Islet precursor cell (in vitro differentiated cells): ENCODE measurements around the gene NFE2L1.
A peak's percentile ranks its signal among the peaks of the same experiment; 100 is the strongest.
"Not testable (repeated sequence)": the region's sequence is repeated elsewhere in the genome, so short reads cannot be mapped to it uniquely, and the experiment has no call there.

Source experiments
- DNase-seq: peaks from one replicate; pipeline ENCODE4 v3.0.0-alpha.2; 2018

Gene NFE2L1

DNA sequence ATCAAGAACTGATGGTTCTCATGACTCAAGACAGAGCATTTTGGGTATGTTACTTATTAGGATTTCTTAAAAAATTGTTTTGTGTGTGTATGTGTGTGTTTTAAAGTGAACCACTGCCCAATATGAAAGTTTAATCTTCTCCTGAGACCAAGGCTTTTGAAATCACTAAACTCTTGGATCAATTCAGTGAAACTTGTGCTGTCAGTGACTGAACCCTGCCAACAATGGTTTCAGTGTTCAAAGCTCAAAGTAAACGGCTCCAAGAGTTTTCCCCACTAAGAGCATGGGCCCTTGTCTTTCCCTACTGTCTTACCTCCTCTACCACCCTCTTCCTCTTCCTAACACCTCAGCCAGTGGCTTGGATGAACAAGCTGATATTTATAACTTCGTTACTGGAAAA lies 22.0 kb downstream of the NFE2L1 start:
- DNase-seq = no peak

DNA sequence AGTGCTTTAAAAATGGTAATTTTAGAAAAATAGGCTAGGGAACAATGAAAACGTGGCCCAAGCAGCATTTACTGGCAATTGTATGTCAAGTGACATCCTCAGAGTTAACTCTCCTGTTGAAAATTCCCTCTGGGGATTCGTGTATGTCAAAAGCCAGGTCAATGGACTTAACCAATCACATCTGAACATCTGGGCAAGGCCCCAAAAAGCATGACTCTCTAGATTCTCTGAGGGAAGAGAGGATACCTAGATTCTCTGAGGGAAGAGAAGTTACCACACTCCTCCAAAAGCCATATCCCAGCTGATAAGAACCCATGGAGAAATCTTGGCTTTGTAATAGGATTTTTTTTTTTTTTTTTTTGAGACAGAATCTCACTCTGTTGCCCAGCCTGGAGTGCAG lies 23.5 kb downstream of the NFE2L1 start:
- DNase-seq = no peak

DNA sequence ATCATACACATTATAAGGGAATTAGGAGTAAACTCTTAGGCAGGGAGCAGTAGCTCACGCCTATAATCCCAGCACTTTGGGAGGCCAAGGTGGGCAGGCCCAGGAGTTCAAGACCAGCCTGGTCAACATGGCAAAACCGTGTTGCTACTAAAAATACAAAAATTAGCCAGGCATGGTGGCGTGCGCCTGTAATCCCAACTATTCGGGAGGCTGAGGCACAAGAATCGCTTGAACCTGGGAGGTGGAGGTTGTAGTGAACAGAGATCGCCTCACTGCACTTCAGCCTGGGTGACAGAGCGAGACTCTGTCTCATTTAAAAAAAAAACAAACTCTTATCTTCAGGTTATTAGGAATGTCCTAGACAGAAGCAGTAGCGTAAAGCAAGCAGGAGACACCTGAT lies 24.7 kb downstream of the NFE2L1 start:
- not testable (repeated sequence) for DNase-seq

DNA sequence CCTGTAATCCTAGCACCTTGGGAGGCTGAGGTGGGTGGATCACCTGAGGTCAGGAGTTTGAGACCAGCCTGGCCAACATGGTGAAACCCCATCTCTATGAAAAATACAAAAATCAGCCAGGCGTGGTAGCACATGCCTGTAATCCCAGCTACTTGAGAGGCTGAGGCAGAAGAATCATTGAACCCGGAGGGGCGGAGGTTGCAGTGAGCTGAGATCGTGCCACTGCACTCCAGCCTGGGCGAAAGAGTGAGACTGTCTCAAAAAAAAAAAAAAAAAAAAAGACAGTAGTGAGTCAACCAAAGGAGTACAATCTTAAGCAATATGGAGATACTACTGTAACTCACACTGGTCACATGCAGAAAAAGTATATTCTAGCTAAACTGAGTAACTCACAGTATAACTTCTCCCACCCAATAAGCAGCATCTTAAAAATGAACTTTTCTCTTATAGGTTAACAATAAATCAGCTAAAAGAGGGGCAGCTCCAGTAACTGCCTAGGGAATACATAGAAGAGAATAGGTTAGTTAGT lies 25.5 kb downstream of the NFE2L1 start:
- DNase-seq = not testable (repeated sequence)

DNA sequence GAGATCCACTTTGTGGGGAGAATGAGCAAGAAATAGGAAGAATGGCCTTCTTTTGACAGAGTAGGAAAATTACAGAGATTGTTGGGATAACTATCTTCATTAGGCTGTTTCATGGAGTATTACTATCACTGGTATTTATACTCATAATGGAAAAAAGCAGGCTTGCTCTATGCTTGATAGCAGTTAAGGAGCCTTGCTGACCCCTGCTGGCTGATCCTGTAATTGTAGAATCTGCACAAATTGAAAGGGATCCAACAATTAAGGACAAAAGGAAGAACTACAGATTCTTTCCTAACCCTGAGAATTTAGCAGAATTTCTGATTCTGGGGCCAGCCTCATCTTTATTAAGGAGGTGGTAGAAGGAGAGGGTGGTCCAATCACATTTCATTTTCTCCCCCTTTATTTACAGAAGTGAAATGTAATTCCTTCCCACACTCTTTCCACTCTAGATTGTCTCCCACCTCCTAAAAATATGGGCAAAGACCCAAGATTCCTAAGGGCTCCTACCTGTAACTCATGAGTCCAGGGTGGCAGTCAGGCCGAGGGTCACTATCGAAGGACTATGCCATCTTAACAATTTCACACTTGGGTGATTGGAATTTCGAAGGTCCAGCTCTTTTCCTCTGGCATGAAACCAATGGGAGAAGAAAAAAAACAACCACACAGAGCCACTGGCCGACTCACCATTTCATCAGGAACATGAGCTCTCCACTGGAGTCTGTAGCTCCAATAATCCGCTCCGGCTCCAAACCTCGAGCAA lies 26.3 kb downstream of the NFE2L1 start:
- peak; percentile 79 for DNase-seq

DNA sequence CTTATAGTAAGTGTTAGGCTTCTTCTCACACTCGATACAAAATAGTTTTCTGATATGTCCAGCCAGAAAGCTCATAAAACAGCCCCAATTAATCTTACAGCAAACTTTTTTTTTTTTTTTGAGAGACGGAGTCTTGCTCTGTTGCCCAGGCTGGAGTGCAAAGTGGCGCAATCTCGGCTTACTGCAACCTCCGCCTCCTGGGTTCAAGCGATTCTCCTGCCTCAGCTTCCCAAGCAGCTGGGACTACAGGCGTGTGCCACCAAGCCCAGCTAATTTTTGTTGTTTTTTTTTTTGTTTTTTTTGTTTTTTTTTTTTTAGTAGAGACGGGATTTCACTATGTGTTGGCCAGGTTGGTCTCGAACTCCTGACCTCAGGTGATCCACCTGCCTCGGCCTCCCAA lies 29.0 kb downstream of the NFE2L1 start:
- DNase-seq = not testable (repeated sequence)

DNA sequence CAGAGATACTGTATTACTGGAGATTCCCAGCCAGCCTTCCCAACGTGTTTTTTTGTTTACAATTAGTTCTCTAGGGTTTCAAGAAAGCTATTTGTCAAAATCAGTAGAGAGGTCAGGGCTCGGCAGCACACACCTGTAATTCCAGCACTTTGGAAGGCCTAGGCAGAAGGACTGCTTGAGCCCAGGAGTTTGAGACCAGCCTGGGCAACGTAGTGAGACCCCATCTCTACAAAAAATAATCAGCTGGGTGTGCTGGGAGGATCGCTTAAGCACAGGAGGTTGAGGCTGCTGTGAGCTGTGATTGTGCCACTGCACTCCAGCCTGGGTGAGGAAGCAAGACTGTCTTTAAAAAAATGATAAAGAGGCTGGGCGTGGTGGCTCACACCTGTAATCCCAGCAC lies 33.7 kb downstream of the NFE2L1 start:
- DNase-seq = no peak

DNA sequence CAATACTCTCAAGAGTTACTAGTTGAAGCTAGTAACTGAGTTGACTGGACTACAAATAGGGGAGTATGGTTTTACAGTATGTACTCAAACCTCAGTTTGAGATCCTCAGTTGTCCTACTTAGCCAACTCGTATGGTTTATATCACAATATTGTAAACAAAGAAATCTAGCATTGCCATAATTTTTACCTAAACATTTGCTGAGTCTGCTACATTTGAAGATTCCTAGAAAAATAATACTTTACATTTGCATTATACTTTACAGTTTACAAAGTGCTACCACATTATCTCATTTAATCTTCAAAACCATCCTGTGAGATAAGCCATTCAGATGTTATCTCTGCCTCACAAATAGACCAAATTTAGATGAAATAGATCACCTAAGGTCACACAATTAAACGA lies 36.8 kb downstream of the NFE2L1 start:
- DNase-seq = no peak

DNA sequence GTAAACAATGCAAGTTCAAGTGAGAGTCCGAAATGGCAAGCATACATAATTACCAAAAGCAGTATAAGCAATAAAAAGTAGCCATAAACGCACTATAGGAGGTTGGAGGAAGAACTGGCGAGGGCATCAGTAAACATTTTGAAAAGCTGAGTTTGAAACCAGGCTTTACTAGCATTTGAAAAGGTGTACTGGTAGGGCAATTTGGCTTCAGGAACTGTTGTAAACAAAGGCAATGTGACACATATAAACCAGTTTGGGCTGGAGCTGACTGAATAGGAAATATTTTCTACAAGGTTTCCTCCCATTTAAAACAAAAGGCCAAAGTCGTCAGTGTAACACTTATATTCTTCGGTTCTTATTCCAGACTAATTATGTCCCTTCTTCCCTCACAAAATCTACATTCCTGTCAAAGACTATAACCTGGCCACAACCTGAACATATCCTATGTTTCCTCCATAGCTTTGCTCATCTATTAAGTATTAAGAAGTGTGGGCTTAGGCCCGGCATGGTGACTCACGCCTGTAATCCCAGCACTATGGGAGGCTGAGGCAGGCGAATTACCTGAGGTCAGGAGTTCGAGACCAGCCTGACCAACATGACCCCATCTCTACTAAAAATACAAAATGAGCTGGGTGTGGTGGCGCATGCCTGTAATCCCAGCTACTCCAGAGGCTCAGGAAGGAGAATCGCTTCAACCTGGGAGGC lies 45.3 kb downstream of the NFE2L1 start:
- DNase-seq = no peak

DNA sequence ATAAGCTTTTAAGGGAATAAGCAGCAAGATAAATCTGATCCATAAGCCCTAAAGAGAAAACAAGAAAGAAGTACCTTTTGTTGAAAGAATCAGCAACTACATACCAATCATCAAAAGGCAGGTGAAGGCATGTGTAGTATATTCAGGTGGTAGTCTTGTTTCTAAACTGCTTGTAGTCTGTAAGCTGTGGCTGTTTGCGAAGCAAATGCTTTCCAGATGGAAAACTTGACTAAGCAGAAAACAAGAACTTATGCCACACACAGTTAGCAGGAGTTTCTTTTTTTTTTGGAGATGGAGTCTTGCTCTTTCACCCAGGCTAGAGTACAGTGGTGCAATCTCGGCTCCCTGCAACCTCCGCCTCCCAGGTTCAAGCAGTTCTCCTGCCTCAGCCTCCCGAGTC lies 47.5 kb downstream of the NFE2L1 start:
- DNase-seq = no peak

DNA sequence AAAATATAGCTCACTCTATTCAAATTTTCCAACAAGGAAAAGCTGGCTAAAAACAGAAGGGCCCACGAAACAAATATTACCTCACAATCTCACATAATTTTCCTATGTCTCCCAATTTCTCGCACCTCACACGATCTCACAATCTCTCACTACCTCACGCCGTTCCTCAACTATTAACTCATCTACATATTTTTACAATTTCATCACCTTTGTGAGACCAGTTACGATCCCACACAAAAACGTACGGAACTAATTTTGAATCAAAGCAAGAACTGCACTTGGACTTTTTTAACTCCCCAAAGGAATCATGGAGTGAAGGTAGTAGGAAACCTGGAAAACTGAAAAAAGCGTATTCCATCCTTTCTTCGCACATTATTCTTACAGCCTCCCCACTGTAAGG lies 52.0 kb downstream of the NFE2L1 start:
- DNase-seq = no peak

DNA sequence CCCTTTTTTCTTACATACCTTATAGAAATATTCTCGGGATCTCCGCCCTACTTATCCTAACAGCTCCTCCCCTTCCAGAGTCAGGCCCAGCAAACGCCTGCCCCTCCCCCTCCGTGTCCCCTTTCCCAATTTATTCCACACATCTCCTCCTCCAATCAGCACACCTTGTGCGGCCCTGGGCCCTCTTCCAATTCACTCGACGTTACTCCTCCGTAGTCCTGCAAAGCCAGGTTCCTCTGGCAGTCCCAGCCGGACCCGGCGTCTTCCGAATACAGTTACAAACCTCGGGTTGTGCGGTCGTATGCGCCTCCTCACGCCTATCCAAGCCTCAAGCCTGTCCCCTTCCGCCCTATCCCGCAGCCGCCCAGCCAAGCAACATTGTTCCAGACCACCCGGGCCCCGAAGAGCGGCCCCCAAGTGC lies 52.4 kb downstream of the NFE2L1 start:
- DNase-seq = peak; percentile 89

DNA sequence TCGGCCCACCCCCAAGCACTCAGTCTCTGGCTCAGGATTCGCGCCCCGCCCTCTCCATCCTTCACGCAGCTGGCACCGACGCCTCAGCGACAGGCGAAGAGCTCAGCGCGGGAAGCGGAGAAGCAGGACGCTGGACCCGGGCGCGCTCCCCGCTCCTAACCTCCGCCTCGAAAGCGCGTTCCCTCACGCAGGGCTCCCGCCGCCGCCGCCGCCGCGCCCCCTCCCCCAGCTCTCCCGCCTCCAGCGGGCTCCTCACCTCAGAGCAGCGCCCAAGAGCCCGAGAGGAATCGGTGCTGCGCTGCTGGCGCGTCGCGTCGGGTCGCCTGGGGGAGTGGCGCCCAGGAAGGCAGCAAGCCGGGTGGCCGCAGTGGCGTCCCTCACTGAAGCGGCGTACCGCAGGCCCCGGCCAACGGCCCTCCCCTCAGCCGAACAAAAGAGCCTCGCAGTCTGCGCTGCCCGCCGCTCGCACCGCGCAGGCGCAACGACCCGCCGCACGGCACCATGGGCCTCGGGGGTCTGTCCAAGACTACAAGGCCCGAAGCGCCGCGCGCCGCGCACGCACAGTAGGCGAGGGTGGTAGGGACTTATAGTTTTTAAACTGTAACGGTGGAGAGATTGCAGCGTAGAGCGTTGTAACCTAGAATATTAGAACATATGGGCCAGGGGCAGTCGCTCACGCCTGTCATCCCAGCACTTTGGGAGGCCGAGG lies 53.0 kb downstream of the NFE2L1 start, which contains the start of gene CBX1:
CBX1 (minus strand) TSS at position 467 of the 709 bp plus-strand sequence. CDS start 24,474 bp downstream, outside the sequence.
- peak; percentile 99 for DNase-seq

DNA sequence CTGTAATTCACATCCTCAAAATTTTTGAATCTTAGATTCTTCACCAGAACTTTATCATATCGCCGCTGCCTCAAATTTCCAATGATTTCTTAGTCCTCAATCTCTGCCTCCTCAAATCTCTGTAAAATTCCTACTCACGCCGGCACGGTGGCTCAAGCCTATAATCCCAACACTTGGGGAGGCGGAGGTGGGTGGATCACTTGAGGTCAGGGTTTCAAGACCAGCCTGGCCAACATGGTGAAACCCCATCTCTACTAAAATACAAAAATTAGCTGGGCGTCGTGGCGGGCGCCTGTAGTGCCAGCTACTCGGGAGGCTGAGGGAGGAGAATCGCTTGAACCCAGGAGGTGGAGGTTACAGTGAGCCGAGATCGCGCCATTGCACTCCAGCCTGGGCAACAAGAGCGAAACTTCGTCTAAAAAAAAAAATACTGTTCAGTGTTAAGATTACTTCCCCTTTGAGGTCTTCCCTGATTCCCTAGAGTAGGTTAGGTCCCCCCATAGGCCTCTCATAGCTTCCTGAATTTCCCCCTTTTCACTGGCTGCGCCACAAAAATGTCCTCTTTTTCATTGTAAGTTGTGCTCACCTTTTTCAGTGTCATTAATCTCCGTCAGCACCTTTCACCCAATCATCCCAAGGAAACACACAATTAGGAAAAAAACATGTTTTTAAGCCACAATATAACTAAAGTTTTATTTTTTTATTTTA lies 54.0 kb downstream of the NFE2L1 start:
- no peak for DNase-seq

DNA sequence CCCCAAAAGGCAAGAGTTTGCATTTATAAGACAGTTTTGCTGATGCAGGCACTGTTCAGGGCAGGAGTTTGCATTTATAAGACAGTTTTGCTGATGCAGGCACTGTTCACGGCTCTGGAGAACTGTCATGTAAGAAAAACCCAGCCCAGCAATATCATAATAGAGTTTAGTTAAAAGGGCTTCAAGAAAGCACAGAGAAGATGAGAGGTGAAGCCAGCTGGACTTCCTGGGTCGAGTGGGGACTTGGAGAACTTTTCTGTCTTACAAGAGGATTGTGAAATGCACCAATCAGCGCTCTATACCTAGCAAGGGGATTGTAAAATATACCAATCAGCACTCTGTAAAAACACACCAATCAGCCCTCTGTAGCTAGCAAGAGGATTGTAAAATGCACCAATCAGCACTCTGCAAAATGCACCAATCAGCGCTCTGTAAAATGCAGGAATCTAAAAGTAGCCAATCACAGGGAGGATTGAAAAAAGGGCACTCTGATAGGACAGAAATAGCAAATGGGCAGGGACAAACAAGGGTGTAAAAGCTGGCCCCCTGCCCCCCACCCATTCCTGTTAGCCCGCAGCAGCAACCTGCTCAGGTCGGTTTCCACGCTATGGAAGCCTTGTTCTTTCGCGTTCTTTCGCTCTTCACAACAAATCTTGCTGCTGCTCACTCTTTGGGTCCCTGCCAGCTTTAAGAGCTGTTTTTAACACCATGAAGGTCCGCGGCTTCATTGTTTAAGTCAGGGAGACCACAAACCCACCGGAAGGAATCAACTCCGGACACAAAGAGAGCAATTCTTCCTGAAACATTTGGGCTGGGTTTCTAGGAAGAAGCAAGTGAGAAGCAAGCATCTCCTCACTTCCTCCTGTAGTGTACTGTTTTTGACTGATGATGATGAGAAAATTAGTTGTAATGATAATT lies 54.9 kb downstream of the NFE2L1 start:
- DNase-seq = no peak

DNA sequence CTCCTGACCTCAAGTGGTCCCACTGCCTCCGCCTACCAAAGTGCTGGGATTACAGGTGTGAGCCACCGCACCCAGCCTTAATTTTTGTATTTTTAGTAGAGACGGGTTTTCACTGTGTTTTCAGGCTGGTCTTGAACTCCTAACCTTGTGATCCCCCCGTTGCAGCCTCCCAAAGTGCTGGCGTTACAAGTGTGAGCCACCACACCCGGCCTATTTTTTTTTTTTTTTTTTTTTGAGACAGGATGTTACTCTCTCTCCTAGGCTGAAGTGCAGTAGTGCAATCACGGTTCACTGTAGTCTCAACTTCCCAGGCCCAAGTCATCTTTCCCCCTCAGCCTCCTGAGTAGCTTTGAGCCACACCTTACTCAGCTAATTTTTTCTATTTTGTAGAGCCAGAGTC lies 56.3 kb downstream of the NFE2L1 start:
- DNase-seq = no peak

DNA sequence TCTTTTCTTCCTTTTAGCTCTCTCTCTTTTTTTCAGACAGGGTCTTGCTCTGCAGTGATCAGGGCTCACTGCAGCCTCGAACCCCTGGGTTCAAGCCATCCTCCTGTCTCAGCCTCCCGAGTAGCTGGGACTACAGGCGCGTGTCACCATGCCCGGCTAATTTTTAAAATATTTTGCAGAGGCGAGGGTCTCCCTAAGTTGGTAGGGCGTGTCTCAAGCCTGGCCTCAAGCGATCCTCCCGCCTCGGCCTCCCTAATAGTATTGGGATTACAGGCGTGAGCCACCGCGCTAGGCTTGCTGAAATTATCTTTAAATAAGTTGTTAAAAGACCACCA lies 58.6 kb downstream of the NFE2L1 start:
- DNase-seq = no peak

DNA sequence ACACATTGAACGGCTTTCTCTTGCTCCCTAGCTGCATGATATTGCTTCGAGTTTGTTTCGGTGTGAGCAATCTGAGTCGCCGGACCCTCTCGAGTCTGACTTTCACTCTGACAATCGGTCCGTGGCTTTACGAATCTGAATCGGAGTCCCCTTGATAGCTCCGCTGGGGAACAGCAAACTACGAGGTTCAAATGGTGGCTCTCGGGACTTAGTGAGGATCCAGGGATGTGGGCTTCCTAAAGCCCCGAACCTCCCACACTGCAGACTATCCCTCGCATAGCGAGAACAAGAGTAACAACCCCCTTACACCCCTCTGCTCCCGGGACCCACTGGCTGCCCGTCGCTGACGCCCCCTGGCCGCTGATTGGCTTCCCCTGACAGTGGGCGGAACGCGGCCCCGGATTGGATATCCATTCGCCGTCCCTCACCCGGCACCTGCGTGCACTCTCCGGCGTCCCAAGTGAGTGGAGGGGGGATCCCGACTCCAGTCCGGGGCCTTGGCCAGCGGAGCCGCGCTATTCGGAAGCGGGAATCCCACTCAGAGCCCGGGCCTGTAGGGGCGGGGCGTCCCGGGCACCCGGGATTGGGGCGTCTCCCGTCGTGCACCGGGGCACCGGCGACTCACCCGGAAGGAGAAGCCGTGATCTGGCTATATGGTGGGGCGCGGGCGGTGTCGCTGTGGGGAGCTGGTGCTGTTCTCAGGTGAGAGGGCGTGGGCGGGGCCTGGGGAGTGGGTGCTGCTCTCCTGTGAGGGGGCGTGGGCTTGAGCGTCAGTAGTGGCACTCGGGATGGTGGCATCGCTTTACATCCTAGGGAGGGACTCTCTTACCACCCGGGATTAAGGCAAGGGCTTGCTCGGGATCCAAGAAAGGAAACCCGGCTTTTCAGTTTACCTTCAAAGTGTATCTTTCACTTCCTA lies 59.2 kb downstream of the NFE2L1 start, which contains the start of gene SNX11:
SNX11 (plus strand) TSS at position 630 of the 919 bp plus-strand sequence. CDS start 4,278 bp downstream, outside the sequence.
- DNase-seq = peak; percentile 99

DNA sequence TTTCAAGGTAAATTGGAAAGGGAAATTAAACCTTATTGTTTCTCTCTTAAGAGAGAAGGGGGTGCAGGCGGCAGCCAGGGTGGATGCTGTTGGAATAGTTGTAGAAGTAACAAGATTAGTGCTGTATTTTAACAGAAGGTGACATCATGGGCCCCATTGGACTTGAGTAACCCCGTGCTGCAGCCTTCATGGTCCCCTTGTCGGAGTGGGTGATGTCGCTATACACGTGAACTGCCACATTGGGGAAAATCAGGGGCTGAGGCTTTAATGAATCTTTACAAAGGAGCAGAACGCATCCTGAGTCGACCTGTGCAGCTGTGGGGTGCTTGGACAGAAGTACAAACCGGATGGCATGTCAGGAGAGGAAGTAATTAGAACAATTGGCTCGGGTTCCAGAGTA lies 62.6 kb downstream of the NFE2L1 start:
- DNase-seq = no peak
